Measurements from ENCODE around the gene WFDC10A.

The WFDC10A gene

GRCh38 chr20:45670139-45670538, 40.6 kb downstream of the WFDC10A start, which contains the start of gene WFDC11:
Gene WFDC11, minus strand, starts transcription at chr20:45670239. Its CDS starts 19,639 bp downstream, at chr20:45650600.
- no peak within 1 kb of the TSS for H3K4me3 ChIP-seq (replicated peaks; ENCODE audit: low read depth, low read length)
- no peaks in the 10 kb centered on the region for H3K27me3 ChIP-seq (replicated peaks; ENCODE audit: control insufficient read depth, insufficient read depth, low read length)
- no peaks in the 10 kb centered on the region for H3K36me3 ChIP-seq (ENCODE audit: control insufficient read depth, insufficient read depth, low read length)
- no peak for TF ChIP-seq CTCF (IDR thresholded peaks at IDR 0.05; ENCODE audit: insufficient read depth, low read length, poor library complexity, severe bottlenecking)
- no peak for DNase-seq (ENCODE audit: extremely low read depth, insufficient read length)

GRCh38 chr20:45672765-45673164, 43.2 kb downstream of the WFDC10A start:
- no peak for TF ChIP-seq CTCF (IDR thresholded peaks at IDR 0.05; ENCODE audit: insufficient read depth, low read length, poor library complexity, severe bottlenecking)
- no peaks in the 10 kb centered on the region for H3K36me3 ChIP-seq (ENCODE audit: control insufficient read depth, insufficient read depth, low read length)
- no peak for DNase-seq (ENCODE audit: extremely low read depth, insufficient read length)
- no peaks in the 10 kb centered on the region for H3K27me3 ChIP-seq (replicated peaks; ENCODE audit: control insufficient read depth, insufficient read depth, low read length)
- no peak overlapping the region for H3K4me3 ChIP-seq (replicated peaks; ENCODE audit: low read depth, low read length)

- Histone ChIP-seq H3K36me3 (ENCODE audit: control insufficient read depth, insufficient read depth, low read length) (no peaks in the 10 kb centered on the region), H3K4me3 (replicated peaks; ENCODE audit: low read depth, low read length) (no peak overlapping the region), H3K27me3 (replicated peaks; ENCODE audit: control insufficient read depth, insufficient read depth, low read length) (no peaks in the 10 kb centered on the region)
- TF ChIP-seq CTCF (IDR thresholded peaks at IDR 0.05; ENCODE audit: insufficient read depth, low read length, poor library complexity, severe bottlenecking): no peak
- DNase-seq (ENCODE audit: extremely low read depth, insufficient read length): no peak
Observed at GRCh38 chr20:45679650-45680049, 50.1 kb downstream of the WFDC10A start.

Measured in GM06990 (cell line).